NCI-H2196 treated with DMSO at 0.1 percent for 48 hours (cell line): ENCODE data around the gene PACSIN3.
"Not testable (repeated sequence)": the region's sequence is repeated elsewhere in the genome, so short reads cannot be mapped to it uniquely, and the experiment has no call there.

Experiments
- DNase-seq: peaks from one replicate; lab custom pipeline; 2025; ENCODE audit not compliant: unreplicated experiment; lab: John Stamatoyannopoulos, UW

The PACSIN3 gene

GRCh38 chr11:47186076-47186699 is at the start of gene PACSIN3:
TSS of gene PACSIN3 (minus strand) at chr11:47186434. CDS start at chr11:47182727, 3,707 bp downstream.
- DNase-seq, result no peak

DNA sequence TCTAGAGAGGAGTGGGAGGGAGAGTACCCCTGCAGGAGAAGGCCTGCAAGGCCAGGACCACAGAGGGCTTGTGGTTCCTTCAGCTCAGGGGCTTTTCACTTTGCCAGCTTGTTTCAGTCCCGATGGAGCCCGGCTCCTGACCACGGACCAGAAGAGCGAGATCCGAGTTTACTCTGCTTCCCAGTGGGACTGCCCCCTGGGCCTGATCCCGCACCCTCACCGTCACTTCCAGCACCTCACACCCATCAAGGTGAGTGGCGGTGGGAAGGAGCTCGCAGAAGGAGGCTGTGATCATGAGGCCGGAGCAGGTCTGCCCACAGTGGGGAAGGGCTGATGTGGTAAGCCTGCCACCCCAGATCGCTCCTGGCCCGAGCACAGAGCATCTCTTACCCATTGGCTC is 48.9 kb upstream of the PACSIN3 start:
- DNase-seq, result no peak

GRCh38 chr11:47234669-47235100 is 48.5 kb upstream of the PACSIN3 start:
- peak; percentile 73 for DNase-seq

DNA sequence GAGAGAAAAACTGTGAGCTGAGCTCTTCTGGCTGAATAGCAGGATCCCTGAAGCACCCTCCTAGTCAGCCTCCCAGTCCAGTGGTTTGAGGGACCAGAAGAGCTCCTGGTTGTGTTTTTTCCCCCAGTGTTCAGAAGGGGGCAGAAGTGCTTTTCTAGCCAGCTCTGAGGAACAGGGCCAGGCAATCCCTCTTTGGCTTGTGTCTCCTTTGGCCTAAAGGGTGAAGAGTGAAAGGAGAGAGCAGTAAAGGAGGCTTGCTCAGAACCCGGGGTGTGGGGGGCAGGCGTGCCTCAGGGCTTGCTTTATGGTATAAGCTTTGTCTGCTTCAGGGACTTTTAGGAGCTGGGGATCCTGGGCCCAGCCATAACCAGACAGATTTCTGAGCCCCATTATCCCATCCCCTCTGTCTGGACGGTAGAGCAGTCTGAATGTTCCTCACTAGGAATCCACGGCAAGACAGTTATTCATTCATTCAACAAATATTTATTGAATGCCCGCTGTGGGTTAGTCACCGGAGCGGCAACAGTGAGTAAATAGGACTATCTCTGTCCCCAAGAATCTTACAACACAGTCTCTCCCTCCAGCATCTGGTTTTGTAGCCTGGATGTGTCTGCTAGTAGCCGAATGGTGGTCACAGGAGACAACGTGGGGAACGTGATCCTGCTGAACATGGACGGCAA is 47.9 kb upstream of the PACSIN3 start:
- peak; percentile 49 for DNase-seq

- DNase-seq, result no peak
Observed at GRCh38 chr11:47233051-47233450, 46.8 kb upstream of the PACSIN3 start.

DNA sequence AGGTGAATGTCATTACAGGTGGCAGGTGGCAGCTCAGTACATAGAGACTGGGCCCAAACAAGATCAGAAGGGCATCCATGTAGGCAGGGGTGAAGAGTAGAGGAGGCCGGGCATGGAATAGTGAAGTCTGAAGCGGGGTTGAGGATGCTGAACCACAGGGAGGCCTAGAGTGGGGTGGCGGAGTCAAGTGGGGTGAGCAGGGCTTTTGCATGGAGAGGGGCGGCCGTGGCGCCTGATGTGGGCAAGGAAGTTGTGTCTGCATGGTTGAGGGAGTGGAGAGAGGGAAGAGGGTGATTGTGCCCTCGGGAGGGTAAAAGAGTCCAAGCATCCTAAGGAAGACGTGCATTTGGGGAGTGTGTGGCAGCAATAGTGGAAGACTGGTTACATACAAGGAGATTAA is 42.9 kb upstream of the PACSIN3 start:
- no peak for DNase-seq

GRCh38 chr11:47225552-47226400 is 39.5 kb upstream of the PACSIN3 start:
- DNase-seq, result no peak

- no peak for DNase-seq
Observed at GRCh38 chr11:47222696-47223095, 36.5 kb upstream of the PACSIN3 start.

GRCh38 chr11:47220401-47220821 is 34.2 kb upstream of the PACSIN3 start:
- no peak for DNase-seq

GRCh38 chr11:47216121-47216798 is 30.0 kb upstream of the PACSIN3 start:
- DNase-seq, result no peak

DNA sequence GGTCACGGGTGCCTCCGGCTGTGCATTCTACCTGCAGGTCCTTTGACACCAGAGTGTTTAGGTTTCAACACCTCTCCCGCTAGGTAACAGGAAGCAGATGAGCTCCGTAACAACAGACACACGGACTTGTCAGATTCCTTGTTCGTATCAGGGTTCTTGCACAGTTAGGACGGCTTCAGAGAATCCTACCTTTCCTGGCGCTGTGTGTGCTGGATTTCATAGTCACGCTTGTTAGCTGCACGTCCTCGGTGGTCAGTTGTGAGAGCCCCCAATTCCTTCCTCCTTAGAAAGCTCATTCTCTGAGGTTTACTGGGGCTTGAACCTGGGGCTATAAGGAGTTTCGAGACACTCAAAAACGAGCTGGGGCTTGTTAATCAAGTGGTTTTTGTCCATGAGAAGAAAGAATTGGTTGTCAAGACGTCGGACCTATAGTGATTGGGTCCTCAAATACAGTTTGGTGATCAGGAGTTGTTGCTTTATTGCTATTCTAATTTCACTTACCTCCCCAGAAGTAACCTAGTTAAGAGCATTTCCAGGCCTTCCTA is 29.2 kb upstream of the PACSIN3 start:
- peak; percentile 50 for DNase-seq

DNA sequence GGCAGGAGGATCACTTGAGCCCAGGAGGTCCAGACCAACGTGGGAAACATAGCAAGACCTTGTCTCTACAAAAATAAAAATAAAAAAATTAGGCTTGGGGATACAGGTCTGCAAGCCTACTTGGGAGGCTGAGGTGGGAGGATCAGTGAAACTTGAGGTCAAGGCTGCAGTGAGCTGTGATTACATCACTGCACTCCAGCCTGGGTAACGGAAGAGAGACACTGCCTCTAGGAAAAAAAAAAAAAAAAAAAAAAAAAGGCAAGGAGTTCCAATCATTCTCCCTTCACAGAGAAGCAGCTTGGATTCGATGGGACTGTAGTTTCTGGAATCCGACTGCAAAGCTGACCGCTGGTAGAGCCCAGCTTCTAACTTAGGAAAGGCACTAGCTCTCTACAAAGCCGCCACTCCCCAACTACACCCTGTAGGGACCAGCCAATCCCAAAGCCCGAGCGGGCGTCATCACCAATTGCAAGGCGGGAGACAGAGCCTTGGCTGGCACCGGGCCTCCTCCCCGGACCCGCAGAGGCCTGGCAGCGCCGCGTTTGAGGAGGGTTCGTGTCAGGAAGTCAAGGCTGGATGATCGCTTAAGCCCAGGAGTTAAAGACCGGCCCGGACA is 27.8 kb upstream of the PACSIN3 start:
- DNase-seq, result peak; percentile 93

DNA sequence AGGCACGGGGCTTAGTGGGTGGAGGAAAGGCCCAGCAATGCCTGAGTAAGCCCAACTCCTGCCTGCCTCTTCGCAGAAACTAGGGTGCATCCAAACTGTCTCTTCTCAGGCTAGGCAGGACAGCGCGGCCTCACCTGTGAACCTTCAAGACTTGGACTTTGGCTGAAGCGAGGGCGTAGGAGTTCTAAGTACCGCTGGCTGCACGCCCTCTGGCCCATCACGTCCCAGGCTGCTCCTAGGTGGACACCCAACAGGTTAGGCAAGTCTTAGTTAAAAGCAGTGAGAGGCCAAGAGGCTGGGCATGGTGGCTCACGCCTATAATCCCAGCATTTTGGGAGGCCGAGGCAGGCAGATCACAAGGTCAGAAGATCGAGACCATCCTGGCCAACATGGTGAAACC is 26.7 kb upstream of the PACSIN3 start:
- no peak for DNase-seq

DNA sequence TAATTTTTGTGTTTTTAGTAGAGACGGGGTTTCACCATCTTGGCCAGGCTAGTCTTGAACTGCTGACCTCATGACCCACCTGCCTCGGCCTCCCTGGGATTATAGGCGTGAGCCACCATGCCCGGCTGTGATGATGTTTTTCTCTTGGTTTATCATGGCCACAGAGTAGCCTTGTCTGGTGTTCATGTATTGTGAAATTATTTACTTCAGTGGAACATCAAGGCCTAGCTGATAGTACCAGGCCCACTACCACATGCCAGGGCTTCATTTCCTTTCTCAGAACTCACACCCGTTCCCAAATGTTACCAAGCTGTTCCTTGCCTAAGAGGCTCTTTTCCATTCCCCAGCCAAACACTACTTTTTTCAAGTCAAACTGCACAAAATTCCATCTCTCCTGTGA is 22.4 kb upstream of the PACSIN3 start:
- DNase-seq, result no peak

DNA sequence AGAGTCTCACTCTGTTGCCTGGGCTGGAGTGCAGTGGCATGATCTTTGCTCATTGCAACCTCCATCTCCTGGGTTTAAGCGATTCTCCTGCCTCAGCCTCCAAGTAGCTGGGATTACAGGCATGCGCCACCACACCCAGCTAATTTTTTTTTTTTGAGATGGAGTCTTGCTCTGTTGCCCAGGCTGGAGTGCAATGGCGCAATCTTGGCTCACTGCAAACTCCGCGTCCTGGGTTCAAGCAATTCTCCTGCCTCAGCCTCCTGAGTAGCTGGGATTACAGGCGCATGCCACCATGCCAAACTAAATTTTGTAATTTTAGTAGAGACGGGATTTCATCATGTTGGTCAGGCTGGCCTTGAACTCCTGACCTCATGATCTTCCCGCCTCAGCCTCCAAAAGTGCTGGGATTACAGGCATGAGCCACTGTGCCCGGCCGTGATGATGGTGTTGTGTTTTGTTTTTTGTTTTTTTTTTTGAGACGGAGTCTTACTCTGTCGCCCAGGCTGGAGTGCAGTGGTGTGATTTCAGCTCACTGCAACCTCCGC is 21.8 kb upstream of the PACSIN3 start:
- DNase-seq, result not testable (repeated sequence)

DNA sequence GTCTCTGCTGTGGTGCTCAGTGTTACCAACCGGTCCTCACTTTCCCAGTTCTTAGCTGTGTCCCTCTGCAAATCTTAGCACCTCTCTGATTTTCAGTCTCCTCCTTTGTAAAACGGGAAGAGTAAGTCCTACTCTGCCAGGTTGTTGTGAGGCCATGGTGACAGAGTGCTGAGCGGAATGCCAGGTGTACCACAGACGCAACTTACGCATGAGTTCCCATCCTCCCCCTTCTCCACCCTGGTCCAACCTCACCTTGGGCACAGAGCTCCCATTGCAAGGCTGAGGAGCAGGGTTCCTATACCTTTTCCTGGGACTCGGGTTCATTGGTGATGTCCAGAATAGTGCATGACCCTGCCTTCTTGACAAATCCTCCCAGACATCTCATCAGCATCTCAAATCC is 21.2 kb upstream of the PACSIN3 start:
- DNase-seq, result no peak

DNA sequence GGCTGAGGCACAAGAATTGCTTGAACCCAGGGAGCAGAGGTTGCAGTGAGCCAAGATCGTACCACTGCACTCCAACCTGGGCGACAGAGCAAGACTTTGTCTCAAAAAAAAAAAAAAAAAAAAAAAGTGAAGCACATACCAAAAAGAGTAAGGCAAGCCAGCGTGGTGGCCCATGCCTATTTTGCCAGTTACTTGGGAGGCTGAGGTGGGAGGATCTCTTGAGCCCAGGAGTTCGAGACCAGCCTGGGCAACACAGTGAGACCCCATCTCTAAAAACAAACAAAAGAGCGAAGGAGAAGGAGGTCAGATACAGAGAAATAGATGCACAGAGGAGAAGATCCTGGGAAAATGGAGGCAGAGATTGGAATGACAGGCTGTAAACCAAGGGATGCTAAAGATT is 20.3 kb upstream of the PACSIN3 start:
- DNase-seq, result not testable (repeated sequence)

DNA sequence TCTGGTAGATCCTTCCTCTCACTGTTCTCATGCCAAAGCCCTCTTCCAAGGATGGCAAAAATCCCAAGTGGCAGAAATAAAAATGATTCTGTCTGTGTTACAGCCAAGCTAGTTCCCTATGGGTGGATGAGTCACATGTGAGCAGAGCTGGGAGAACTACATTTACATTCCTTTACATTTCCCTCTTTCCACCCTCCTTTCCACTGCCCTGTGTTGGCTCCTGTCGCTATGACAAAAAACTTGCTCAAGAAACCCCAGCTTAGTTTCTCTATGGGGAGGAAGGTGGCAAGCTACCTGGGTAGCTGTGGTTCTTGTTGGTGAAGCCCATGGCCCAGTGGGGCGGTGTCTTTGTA is 18.4 kb upstream of the PACSIN3 start:
- DNase-seq, result no peak

DNA sequence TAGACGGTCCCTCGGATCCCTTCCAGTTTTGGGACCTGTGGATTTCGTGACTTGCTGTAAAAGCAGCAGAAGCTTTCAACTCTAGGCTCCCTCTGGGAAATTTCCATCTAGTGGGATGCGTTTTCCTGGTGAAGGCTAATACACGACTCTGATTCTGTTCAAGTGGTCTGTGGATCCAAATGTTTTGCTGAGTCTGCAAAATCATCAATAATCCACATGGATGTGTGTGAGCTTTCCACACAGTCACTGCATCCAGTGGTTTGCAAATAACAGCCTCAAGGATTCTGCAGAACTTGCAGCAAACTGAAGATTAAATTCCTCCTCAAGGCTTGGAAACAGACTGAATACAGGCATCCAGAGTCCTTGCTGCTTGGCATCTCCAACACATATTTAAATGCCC is 16.3 kb upstream of the PACSIN3 start:
- DNase-seq, result no peak

DNA sequence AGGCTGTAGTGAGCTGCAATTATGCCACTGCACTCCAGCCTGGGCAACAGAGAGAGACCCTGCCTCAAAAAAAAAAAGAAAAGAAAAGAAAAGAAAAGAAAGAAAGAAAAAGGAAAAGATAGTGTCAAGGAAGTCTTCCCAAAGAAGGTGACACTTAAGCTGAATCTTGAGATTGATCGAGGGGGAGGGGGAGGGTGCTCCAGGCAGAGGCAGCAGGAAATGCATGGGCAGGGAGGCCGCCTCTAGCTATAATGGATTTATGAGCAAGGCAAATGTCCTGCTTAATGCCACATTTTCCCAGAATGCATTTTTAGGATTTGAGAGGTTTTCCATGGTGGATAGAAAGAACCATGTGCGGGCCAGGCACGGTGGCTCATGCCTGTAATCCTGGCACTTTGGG is 14.8 kb upstream of the PACSIN3 start:
- DNase-seq, result no peak
